Neural progenitor cell (in vitro differentiated cells): ENCODE data around the gene RUBCN. TPM values are rescaled to one million over a fixed set of nuclear protein-coding genes. Genes with fewer than 3 reads are reported as not detected.

Source experiments
- DNase-seq: peaks from one replicate; pipeline ENCODE4 v3.0.0-alpha.2; 2016; ENCODE audit warnings: low spot score
- H2AFZ ChIP-seq: fragments of 200-600 bp; sonication (generic); replicated peaks from 2 replicates; pipeline ENCODE4 v1.6.1; 2016; ENCODE audit warnings: antibody characterized with exemption
- H3F3A ChIP-seq: fragments of 200-600 bp; sonication (generic); 2 replicates; pipeline ENCODE4 v1.6.1; 2016; ENCODE audit warnings: antibody characterized with exemption, low read depth
- H3K27ac ChIP-seq: fragments of 200-600 bp; sonication (generic); 2 replicates; pipeline ENCODE4 v1.5.1; 2016; ENCODE audit warnings: mild to moderate bottlenecking
- H3K27me3 ChIP-seq: fragments of 200-600 bp; sonication (generic); 2 replicates; pipeline ENCODE4 v1.6.1; 2016; ENCODE audit warnings: mild to moderate bottlenecking, moderate library complexity
- H3K36me3 ChIP-seq: fragments of 200-600 bp; sonication (generic); 2 replicates; pipeline ENCODE4 v1.5.1; 2016
- H3K4me1 ChIP-seq: fragments of 200-600 bp; sonication (generic); 2 replicates; pipeline ENCODE4 v1.6.1; 2016; ENCODE audit warnings: mixed run types
- H3K4me2 ChIP-seq: fragments of 200-600 bp; sonication (generic); 2 replicates; pipeline ENCODE4 v1.6.1; 2016
- H3K4me3 ChIP-seq: fragments of 200-600 bp; sonication (generic); 2 replicates; pipeline ENCODE4 v1.5.1; 2016
- H3K79me2 ChIP-seq: fragments of 200-600 bp; sonication (generic); 2 replicates; pipeline ENCODE4 v1.6.1; 2016; ENCODE audit warnings: low read depth
- H3K9ac ChIP-seq: fragments of 200-600 bp; sonication (generic); 2 replicates; pipeline ENCODE4 v1.6.1; 2016
- H3K9me3 ChIP-seq: fragments of 200-600 bp; sonication (generic); 2 replicates; pipeline ENCODE4 v1.5.1; 2016; ENCODE audit warnings: low read depth
- H4K20me1 ChIP-seq: fragments of 200-600 bp; sonication (generic); 2 replicates; pipeline ENCODE4 v1.6.1; 2016; ENCODE audit warnings: low read depth
- H3K27ac Mint-ChIP-seq: 3 replicates; pipeline ENCODE4 v1.8.0; 2021; ENCODE audit warnings: mixed read lengths
- H3K27me3 Mint-ChIP-seq: 2 replicates; pipeline ENCODE4 v1.8.0; 2022; ENCODE audit warnings: low read depth, mild to moderate bottlenecking, inconsistent platforms, moderate library complexity, mixed read lengths; ENCODE audit not compliant: insufficient read depth
- H3K36me3 Mint-ChIP-seq: 3 replicates; pipeline ENCODE4 v1.8.0; 2021; ENCODE audit warnings: mixed read lengths
- H3K4me1 Mint-ChIP-seq: 3 replicates; pipeline ENCODE4 v1.8.0; 2021; ENCODE audit warnings: mixed read lengths
- H3K4me3 Mint-ChIP-seq: 3 replicates; pipeline ENCODE4 v1.8.0; 2021; ENCODE audit warnings: mild to moderate bottlenecking, moderate library complexity, mixed read lengths
- H3K9me3 Mint-ChIP-seq: 3 replicates; pipeline ENCODE4 v1.8.0; 2020; ENCODE audit warnings: mixed read lengths
- EZH2 ChIP-seq: fragments of 200-600 bp; sonication (generic); IDR thresholded peaks from 2 replicates; pipeline ENCODE4 v1.6.1; 2017; ENCODE audit warnings: antibody characterized with exemption, mild to moderate bottlenecking, moderate library complexity
- EZH2phosphoT487 ChIP-seq: fragments of 200-600 bp; sonication (generic); IDR thresholded peaks from 2 replicates; pipeline ENCODE4 v1.6.1; 2017; ENCODE audit warnings: antibody characterized with exemption
- total RNA-seq: library from RNA; depleted of rRNA; stranded (reverse); fragments of >200 nt; gene quantifications from 2 replicates; pipeline ENCODE4 v1.2.3, GENCODE V29; 2015; ENCODE audit warnings: low replicate concordance
- TF ChIP-seq, protein P1 (sequence below): fragments of 200-600 bp; sonication (generic); IDR thresholded peaks from 2 replicates; pipeline ENCODE4 v1.5.1; 2017; ENCODE audit warnings: antibody characterized with exemption, mild to moderate bottlenecking

Gene RUBCN
- total RNA-seq, 1 donor from 2014 or later = 6.4 TPM

DNA sequence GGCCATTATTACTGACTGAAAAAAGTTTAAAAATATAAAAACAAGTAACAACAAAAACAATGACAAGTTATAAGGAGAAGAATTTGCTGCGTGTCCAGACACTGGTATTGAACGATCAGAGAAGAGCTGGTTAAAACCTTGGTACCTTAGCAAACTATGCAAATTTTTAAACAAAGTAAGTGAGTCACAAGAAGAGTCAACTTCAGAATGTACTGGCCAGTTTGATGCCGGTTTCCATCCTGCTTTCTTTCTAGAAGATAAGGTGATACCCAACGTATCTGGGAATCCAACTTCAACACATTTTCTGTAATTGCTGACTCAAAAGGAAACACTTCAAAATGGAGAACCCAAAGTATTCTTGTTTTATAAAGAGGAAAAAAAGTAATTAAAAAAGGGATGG lies 49.8 kb downstream of the RUBCN start:
- Histone ChIP-seq H3K4me3 (no peak overlapping the region), H3K9ac (no peak overlapping the region), H3K36me3 (no peaks in the 10 kb centered on the region), H3K4me2 (no peak overlapping the region), H3K9me3 (no peaks in the 10 kb centered on the region), H3K4me1 (no peaks in the 10 kb centered on the region), H4K20me1 (no peaks in the 10 kb centered on the region), H3K27me3 (no peaks in the 10 kb centered on the region), H2AFZ (no peak overlapping the region), H3K79me2 (no peaks in the 10 kb centered on the region), H3K27ac (no peak overlapping the region), H3F3A (no peaks in the 10 kb centered on the region)
- Mint-ChIP-seq H3K4me3 (no peak overlapping the region), H3K27me3 (no peaks in the 10 kb centered on the region), H3K36me3 (peaks cover 21% of the 10 kb centered on the region), H3K4me1 (peaks cover 6% of the 10 kb centered on the region), H3K27ac (no peak overlapping the region), H3K9me3 (no peaks in the 10 kb centered on the region)
- DNase-seq = no peak
- TF ChIP-seq, protein P1, sequence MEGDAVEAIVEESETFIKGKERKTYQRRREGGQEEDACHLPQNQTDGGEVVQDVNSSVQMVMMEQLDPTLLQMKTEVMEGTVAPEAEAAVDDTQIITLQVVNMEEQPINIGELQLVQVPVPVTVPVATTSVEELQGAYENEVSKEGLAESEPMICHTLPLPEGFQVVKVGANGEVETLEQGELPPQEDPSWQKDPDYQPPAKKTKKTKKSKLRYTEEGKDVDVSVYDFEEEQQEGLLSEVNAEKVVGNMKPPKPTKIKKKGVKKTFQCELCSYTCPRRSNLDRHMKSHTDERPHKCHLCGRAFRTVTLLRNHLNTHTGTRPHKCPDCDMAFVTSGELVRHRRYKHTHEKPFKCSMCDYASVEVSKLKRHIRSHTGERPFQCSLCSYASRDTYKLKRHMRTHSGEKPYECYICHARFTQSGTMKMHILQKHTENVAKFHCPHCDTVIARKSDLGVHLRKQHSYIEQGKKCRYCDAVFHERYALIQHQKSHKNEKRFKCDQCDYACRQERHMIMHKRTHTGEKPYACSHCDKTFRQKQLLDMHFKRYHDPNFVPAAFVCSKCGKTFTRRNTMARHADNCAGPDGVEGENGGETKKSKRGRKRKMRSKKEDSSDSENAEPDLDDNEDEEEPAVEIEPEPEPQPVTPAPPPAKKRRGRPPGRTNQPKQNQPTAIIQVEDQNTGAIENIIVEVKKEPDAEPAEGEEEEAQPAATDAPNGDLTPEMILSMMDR = no peak
- TF ChIP-seq EZH2phosphoT487 (no peak), EZH2 (no peak)

- Mint-ChIP-seq H3K36me3 (peaks cover 25% of the 10 kb centered on the region), H3K9me3 (peaks cover 1% of the 10 kb centered on the region), H3K27me3 (no peaks in the 10 kb centered on the region), H3K4me3 (no peak overlapping the region), H3K27ac (no peak overlapping the region), H3K4me1 (peaks cover 6% of the 10 kb centered on the region)
- H3K36me3 ChIP-seq = no peaks in the 10 kb centered on the region
- H2AFZ ChIP-seq = no peak overlapping the region
- TF ChIP-seq, protein P1 = no peak
- no peak for TF ChIP-seq EZH2phosphoT487
- TF ChIP-seq EZH2 = no peak
- no peaks in the 10 kb centered on the region for H3F3A ChIP-seq
- H3K4me1 ChIP-seq = no peaks in the 10 kb centered on the region
- DNase-seq = no peak
- no peaks in the 10 kb centered on the region for H3K79me2 ChIP-seq
- H3K27me3 ChIP-seq = no peaks in the 10 kb centered on the region
- H3K4me3 ChIP-seq = no peak overlapping the region
- H3K27ac ChIP-seq = no peak overlapping the region
- H3K9ac ChIP-seq = no peak overlapping the region
- no peaks in the 10 kb centered on the region for H4K20me1 ChIP-seq
- no peaks in the 10 kb centered on the region for H3K9me3 ChIP-seq
- no peak overlapping the region for H3K4me2 ChIP-seq
These were observed 51.2 kb downstream of the RUBCN start for GRCh38 chr3:197685546-197685945.

DNA sequence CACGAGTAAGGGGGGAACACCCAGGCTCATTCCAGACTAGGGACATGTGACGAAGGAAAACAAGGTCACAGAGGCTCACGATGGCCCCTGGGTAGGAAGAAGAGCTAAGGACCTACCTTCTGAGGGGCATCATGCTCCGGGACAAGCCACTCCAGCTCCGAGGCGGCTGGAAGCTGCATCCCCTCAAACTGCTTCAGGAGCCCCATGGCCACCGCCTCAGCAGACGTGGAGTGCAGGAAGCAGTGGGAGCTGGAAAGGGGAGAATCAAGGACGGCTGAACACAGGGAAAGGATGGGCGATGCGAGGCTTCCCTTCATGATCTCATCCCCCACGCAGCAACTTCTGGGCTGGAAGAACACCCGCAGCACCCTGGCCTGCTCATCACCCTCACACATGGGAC lies 53.5 kb downstream of the RUBCN start:
- no peaks in the 10 kb centered on the region for H3K79me2 ChIP-seq
- TF ChIP-seq EZH2 (no peak), EZH2phosphoT487 (no peak)
- TF ChIP-seq, protein P1 = no peak
- peaks cover 6% of the 10 kb centered on the region for H3K4me1 Mint-ChIP-seq
- no peaks in the 10 kb centered on the region for H3K27me3 ChIP-seq
- no peaks in the 10 kb centered on the region for H4K20me1 ChIP-seq
- H3K9me3 Mint-ChIP-seq = peaks cover 4% of the 10 kb centered on the region
- H3K4me3 ChIP-seq = no peak overlapping the region
- no peaks in the 10 kb centered on the region for H3K9me3 ChIP-seq
- H3K4me2 ChIP-seq = no peak overlapping the region
- H3K36me3 Mint-ChIP-seq = peaks cover 24% of the 10 kb centered on the region
- no peak overlapping the region for H2AFZ ChIP-seq
- no peak overlapping the region for H3K27ac Mint-ChIP-seq
- no peak overlapping the region for H3K4me3 Mint-ChIP-seq
- H3F3A ChIP-seq = no peaks in the 10 kb centered on the region
- DNase-seq = no peak
- H3K36me3 ChIP-seq = no peaks in the 10 kb centered on the region
- no peak overlapping the region for H3K9ac ChIP-seq
- H3K27me3 Mint-ChIP-seq = no peaks in the 10 kb centered on the region
- H3K4me1 ChIP-seq = no peaks in the 10 kb centered on the region
- no peak overlapping the region for H3K27ac ChIP-seq

DNA sequence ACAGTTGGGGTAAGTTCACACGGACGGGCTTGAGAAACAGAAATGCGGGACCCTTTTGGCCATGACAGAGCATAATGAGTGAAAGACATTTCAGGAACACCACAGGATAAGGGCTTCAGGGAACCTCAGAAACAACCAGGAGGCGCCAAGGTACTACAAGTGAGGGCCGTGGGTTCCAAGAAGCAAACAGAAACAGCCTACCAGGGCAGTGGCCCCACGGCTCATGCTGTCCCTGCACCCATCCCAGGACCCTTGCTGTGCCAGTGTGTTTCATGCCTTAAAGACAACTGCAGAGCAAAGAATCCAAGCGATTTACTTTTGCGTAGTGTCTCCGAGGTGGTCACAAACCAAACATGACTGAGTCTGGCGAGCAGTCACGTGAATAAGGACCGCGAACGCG lies 54.0 kb downstream of the RUBCN start:
- no peak overlapping the region for H3K27ac Mint-ChIP-seq
- H3K79me2 ChIP-seq = no peaks in the 10 kb centered on the region
- H3K27ac ChIP-seq = no peak overlapping the region
- DNase-seq = no peak
- no peaks in the 10 kb centered on the region for H3K36me3 ChIP-seq
- H4K20me1 ChIP-seq = no peaks in the 10 kb centered on the region
- no peaks in the 10 kb centered on the region for H3K4me1 ChIP-seq
- H3K4me2 ChIP-seq = no peak overlapping the region
- H3K9me3 ChIP-seq = no peaks in the 10 kb centered on the region
- no peak overlapping the region for H2AFZ ChIP-seq
- H3K4me3 Mint-ChIP-seq = no peak overlapping the region
- no peak overlapping the region for H3K4me3 ChIP-seq
- no peak overlapping the region for H3K9ac ChIP-seq
- peaks cover 27% of the 10 kb centered on the region for H3K36me3 Mint-ChIP-seq
- peaks cover 6% of the 10 kb centered on the region for H3K4me1 Mint-ChIP-seq
- no peaks in the 10 kb centered on the region for H3K27me3 ChIP-seq
- H3K9me3 Mint-ChIP-seq = peaks cover 4% of the 10 kb centered on the region
- TF ChIP-seq, protein P1 = no peak
- TF ChIP-seq EZH2phosphoT487 (no peak), EZH2 (no peak)
- no peaks in the 10 kb centered on the region for H3K27me3 Mint-ChIP-seq
- no peaks in the 10 kb centered on the region for H3F3A ChIP-seq
